GM21576 (cell line): ENCODE data around the gene BRSK1.
"Not testable (repeated sequence)": the region's sequence is repeated elsewhere in the genome, so short reads cannot be mapped to it uniquely, and the experiment has no call there.

Experiments used
- ATAC-seq: cut with Tn5 transposase; IDR thresholded peaks from one replicate; pipeline ENCODE4 v1.9.1; 2021; ENCODE audit warnings: mild to moderate bottlenecking, moderate library complexity; ENCODE audit not compliant: unreplicated experiment

The BRSK1 gene

DNA sequence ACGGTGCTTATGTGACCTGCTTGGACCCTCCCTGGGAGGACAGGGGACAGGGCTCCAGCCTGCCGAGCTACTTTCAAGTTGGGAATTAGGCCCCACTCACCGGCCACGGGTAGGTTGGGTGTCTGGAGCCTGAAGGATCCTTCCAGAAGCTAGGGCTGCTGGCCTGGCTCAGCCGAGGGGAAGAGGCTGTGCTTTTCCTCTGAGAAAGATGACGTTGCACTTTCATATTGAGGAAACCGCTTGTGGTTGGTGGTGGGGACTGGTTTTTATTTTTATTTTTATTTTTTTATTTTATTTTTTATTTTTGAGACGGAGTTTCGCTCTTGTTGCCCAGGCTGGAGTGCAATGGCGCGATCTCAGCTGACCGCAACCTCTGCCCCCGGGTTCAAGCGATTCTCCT is 41.4 kb downstream of the BRSK1 start, which contains the start of gene TMEM150B:
Gene TMEM150B (minus strand): TSS at position 170 of the 400 bp plus-strand sequence. CDS start 4,305 bp downstream, outside the sequence.
- no peak for ATAC-seq

GRCh38 chr19:55328774-55329318 is 45.0 kb downstream of the BRSK1 start:
- not testable (repeated sequence) for ATAC-seq

- not testable (repeated sequence) for ATAC-seq
These were observed 46.0 kb downstream of the BRSK1 start for GRCh38 chr19:55329791-55330190.

- ATAC-seq, result no peak
These were observed 50.1 kb downstream of the BRSK1 start for GRCh38 chr19:55333870-55334269.

DNA sequence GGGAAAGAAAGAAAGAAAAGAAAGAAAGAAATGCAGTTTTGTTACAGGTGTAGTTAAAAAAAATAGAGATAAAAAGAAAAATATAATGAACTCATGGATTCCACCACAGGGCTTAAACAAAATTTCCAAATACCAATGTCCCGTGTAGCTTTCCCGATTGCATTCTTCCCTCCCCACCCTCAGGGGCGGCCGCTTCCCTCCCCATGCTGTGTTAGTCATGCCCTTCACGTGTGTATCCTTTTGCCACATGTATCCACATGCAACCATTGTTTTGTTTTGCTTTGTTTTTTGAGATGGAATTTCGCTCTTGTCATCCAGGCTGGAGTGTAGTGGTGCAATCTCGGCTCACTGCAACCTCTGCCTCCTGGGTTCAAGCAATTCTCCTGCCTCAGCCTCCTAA is 52.3 kb downstream of the BRSK1 start:
- ATAC-seq, result no peak

GRCh38 chr19:55339105-55339888 is 55.5 kb downstream of the BRSK1 start, which contains the start of gene KMT5C:
Gene KMT5C, plus strand, starts transcription at chr19:55339876. Its CDS starts 2,061 bp downstream, at chr19:55341937.
- peak; percentile 78 for ATAC-seq

GRCh38 chr19:55339889-55340783 is 56.3 kb downstream of the BRSK1 start:
- no peak for ATAC-seq

GRCh38 chr19:55340784-55341147 is 57.0 kb downstream of the BRSK1 start:
- no peak for ATAC-seq

GRCh38 chr19:55341171-55341588 is 57.4 kb downstream of the BRSK1 start:
- ATAC-seq, result no peak

- no peak for ATAC-seq
These were observed 58.1 kb downstream of the BRSK1 start for GRCh38 chr19:55341595-55342531.

DNA sequence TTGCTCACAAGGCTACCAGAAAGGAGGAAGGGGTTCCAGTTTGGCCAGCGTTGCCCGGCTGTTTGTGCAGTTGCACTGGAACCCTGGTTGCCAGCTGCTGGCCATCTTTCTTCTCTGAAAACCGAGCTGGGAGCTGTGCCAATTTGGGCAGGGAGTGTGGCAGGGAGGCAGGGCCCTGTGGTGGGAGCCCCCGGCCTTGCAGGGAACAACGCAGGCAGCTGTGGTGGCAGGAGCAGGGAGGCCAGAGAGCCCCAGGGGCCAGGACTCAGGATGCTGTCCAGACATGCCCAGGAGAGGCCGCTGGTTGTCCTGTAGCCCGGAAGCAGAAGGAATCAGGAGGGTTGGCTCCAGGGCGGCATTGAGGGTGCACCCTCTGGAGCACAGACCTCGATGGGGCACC is 60.6 kb downstream of the BRSK1 start:
- no peak for ATAC-seq

DNA sequence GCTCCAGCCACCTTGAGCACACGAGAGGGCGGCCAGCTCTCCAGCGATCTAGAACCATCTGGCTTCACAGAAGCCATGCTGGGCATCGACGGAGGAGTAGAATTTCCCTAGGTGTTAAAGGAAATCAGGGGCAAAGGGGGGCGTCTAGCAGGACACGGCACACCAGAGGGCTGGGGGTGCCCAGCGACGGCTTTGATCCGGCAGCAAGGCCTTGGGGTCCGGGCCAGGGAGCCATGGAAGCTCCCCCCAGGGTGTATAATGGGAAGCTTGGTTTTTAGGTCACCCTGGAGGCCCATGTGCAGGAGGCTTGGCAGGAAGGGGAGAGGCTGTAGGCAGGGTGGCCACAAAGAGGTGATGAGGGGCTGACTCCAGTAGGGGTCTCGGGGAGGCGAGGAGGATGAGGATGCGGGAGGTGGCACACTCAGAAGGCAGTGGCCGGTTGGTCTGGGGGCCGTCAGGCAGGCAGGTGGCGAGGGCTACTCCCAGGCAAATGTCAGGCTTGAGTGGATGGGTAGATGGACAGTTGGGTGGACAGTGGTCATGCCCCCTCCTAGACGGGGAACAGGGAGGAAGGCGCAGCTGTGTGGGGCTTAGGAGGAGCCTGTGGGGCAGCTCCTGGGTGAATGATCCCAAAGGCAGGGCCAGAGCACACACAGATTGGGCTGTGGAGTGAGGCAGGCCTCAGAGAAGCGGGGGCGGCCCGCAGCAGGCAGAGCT is 61.5 kb downstream of the BRSK1 start:
- ATAC-seq, result no peak

- no peak for ATAC-seq
These were observed 62.3 kb downstream of the BRSK1 start for GRCh38 chr19:55345818-55346724.

GRCh38 chr19:55346725-55347441 is 63.1 kb downstream of the BRSK1 start:
- no peak for ATAC-seq

- no peak for ATAC-seq
These were observed 63.7 kb downstream of the BRSK1 start for GRCh38 chr19:55347442-55348009.

DNA sequence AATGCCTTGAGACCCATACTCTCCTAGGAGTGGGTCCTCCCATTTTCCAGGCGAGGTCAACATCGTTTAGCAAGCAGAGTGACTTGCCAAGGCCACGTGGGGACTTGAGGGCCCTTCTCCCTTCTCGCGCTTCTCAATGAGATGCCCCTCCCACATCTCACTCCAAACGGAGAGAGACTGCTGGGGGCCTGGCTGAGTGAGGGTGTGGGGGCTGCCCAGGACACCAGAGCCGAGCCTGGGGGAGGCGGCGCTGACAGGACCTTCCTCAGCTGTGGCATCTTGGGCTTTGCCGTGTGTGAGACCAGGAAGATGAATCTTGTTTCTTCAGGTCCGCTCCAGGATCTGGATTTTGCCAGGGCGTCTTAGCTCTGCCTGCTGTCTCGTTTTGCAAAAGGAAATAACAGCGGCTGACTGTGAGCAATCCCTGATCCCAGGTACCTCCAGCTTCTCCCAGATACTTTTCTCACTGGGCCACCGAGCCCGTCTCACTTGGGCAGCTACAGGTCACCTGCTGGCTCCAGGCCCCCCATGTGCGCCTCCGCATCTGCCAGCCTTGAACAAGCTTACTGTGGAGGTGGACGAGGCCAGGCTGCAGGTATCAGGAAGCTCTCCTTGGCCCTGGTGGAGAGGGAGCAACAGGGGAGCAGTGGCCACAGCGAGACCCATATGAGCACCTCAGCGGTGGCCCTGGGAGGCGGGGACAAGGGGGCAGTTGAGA is 64.7 kb downstream of the BRSK1 start:
- no peak for ATAC-seq
